H1 (cell line): ENCODE results near the gene SH3YL1. TPM values are rescaled to one million over a fixed set of nuclear protein-coding genes. Genes with fewer than 3 reads are reported as not detected.

Source experiments
- CTCF ChIA-PET: fragments of 300-600 bp; sonication (Branson Sonifier 250); formaldehyde crosslinking; loops from one replicate; lab custom pipeline; 2021; ENCODE audit not compliant: partially characterized antibody; lab: Charles Lee
- POLR2A ChIA-PET: fragments of 300-600 bp; sonication (Branson Sonifier 250); formaldehyde crosslinking; loops from one replicate; lab custom pipeline; 2021; ENCODE audit warnings: inconsistent platforms; ENCODE audit not compliant: partially characterized antibody; lab: Charles Lee
- DNase-seq, 2 experiments: peaks; one replicate each; pipeline versions ENCODE4 v3.0.0 to v3.0.0-alpha.2; 2010 to 2022; ENCODE audit warnings: low spot score in 2 of 2, low read depth in 1 of 2, mixed read lengths in 1 of 2
- FAIRE-seq: peaks from 2 replicates; lab custom pipeline; 2011; peaks lifted over from hg19 to GRCh38; lab: Jason Lieb, UNC
- H2AFZ ChIP-seq: 2 replicates; pipeline ENCODE4 v1.8.1; 2012; ENCODE audit warnings: low read length, inconsistent platforms
- H2AK5ac ChIP-seq: 2 replicates; pipeline ENCODE4 v1.6.1; 2013; ENCODE audit warnings: low read depth, low read length
- H2BK120ac ChIP-seq: replicated peaks from 2 replicates; pipeline ENCODE3; 2013; ENCODE audit warnings: low read depth, low read length, inconsistent platforms
- H2BK12ac ChIP-seq: 2 replicates; pipeline ENCODE4 v1.6.1; 2013; ENCODE audit warnings: low read depth, low read length
- H2BK15ac ChIP-seq: 2 replicates; pipeline ENCODE4 v1.6.1; 2013; ENCODE audit warnings: low read length
- H2BK20ac ChIP-seq: 2 replicates; pipeline ENCODE4 v1.6.1; 2013; ENCODE audit warnings: low read length
- H2BK5ac ChIP-seq: 2 replicates; pipeline ENCODE4 v1.6.1; 2013; ENCODE audit warnings: low read depth, low read length
- H3K14ac ChIP-seq: 2 replicates; pipeline ENCODE4 v1.6.1; 2013; ENCODE audit warnings: inconsistent platforms; ENCODE audit not compliant: insufficient read length
- H3K18ac ChIP-seq: 2 replicates; pipeline ENCODE4 v1.6.1; 2013; ENCODE audit warnings: low read length; ENCODE audit errors: extremely low read depth
- H3K23ac ChIP-seq: 2 replicates; pipeline ENCODE4 v1.6.1; 2013; ENCODE audit warnings: inconsistent platforms; ENCODE audit not compliant: insufficient read length
- H3K23me2 ChIP-seq: 2 replicates; pipeline ENCODE4 v1.6.1; 2013; ENCODE audit warnings: low read depth, low read length
- H3K27ac ChIP-seq: 2 replicates; pipeline ENCODE4 v1.6.1; 2011; ENCODE audit warnings: low read depth, low read length, inconsistent platforms
- H3K27me3 ChIP-seq, 4 experiments: replicated peaks in 1 of 4; 1 replicate in 1 of 4; 2 replicates in 3 of 4; pipeline versions ENCODE4 v1.6.1 to v1.8.1; 2011 to 2013; ENCODE audit warnings: low read length in 3 of 4, mild to moderate bottlenecking in 3 of 4, inconsistent platforms in 2 of 4, mixed read lengths in 2 of 4, moderate library complexity in 1 of 4; ENCODE audit not compliant: control insufficient read depth in 3 of 4, insufficient read depth in 3 of 4; ENCODE audit errors: extremely low read depth in 1 of 4
- H3K36me3 ChIP-seq, 4 experiments: 2 replicates each; pipeline versions ENCODE4 v1.6.1 to v1.8.1; 2011 to 2013; ENCODE audit warnings: mild to moderate bottlenecking in 4 of 4, low read length in 3 of 4, moderate library complexity in 2 of 4, control low read depth in 1 of 4, inconsistent platforms in 1 of 4; ENCODE audit not compliant: insufficient read depth in 4 of 4, control insufficient read depth in 2 of 4
- H3K4ac ChIP-seq: replicated peaks from 2 replicates; pipeline ENCODE3; 2013; ENCODE audit warnings: low read length, low read depth, mixed read lengths, inconsistent platforms; ENCODE audit not compliant: insufficient read length
- H3K4me1 ChIP-seq, 4 experiments: replicated peaks in 1 of 4; 1 replicate in 1 of 4; 2 replicates in 3 of 4; pipeline versions ENCODE4 v1.6.1 to v1.8.1; 2011 to 2013; ENCODE audit warnings: low read length in 3 of 4, inconsistent platforms in 2 of 4, mixed read lengths in 1 of 4; ENCODE audit not compliant: insufficient read depth in 4 of 4, control insufficient read depth in 3 of 4
- H3K4me2 ChIP-seq, 2 experiments: 2 replicates each; pipeline versions ENCODE4 v1.6.1 to v1.8.1; 2011 to 2013; ENCODE audit warnings: low read depth in 2 of 2, low read length in 2 of 2, control low read depth in 1 of 2, inconsistent platforms in 1 of 2, mild to moderate bottlenecking in 1 of 2; ENCODE audit not compliant: insufficient read depth in 1 of 2
- H3K4me3 ChIP-seq, 4 experiments: fragments of 200-600, 300-600 bp in 1 of 4; sonication (generic), shearing (Covaris generic), sonication (Bioruptor Twin) in 1 of 4; 2 replicates each; pipeline versions ENCODE4 v1.5.1 to v1.8.1; 2011 to 2016; ENCODE audit warnings: low read length in 4 of 4, low read depth in 3 of 4, control low read depth in 2 of 4, inconsistent platforms in 2 of 4, mild to moderate bottlenecking in 2 of 4, mixed read lengths in 1 of 4, moderate library complexity in 1 of 4; ENCODE audit not compliant: insufficient read depth in 2 of 4; ENCODE audit errors: extremely low read depth in 1 of 4
- H3K56ac ChIP-seq: replicated peaks from 2 replicates; pipeline ENCODE3; 2013; ENCODE audit warnings: low read depth, mild to moderate bottlenecking, mixed read lengths, low read length, inconsistent platforms; ENCODE audit not compliant: insufficient read length
- H3K79me1 ChIP-seq: 2 replicates; pipeline ENCODE4 v1.6.1; 2013; ENCODE audit warnings: low read depth, low read length, control low read depth
- H3K79me2 ChIP-seq, 2 experiments: 2 replicates each; pipeline versions ENCODE4 v1.6.1 to v1.8.1; 2012 to 2013; ENCODE audit warnings: low read length in 2 of 2, mild to moderate bottlenecking in 2 of 2, inconsistent platforms in 1 of 2; ENCODE audit not compliant: insufficient read depth in 2 of 2, control insufficient read depth in 1 of 2
- H3K9ac ChIP-seq, 4 experiments: replicated peaks in 1 of 4; 1 replicate in 1 of 4; 2 replicates in 3 of 4; pipeline versions ENCODE4 v1.6.1 to v1.8.1; 2011 to 2013; ENCODE audit warnings: low read depth in 3 of 4, low read length in 3 of 4, control low read depth in 2 of 4, mild to moderate bottlenecking in 2 of 4, moderate library complexity in 2 of 4, inconsistent platforms in 1 of 4; ENCODE audit errors: extremely low read depth in 1 of 4
- H3K9me3 ChIP-seq, 2 experiments: 2 replicates each; pipeline versions ENCODE4 v1.6.1 to v1.8.1; 2012 to 2013; ENCODE audit warnings: mild to moderate bottlenecking in 2 of 2, moderate library complexity in 2 of 2, control low read depth in 1 of 2, inconsistent platforms in 1 of 2, low read depth in 1 of 2, low read length in 1 of 2, mixed read lengths in 1 of 2; ENCODE audit not compliant: insufficient read depth in 2 of 2
- H4K20me1 ChIP-seq, 2 experiments: replicated peaks in 1 of 2; 2 replicates each; pipeline versions ENCODE3 to v1.8.1; 2011 to 2013; ENCODE audit warnings: inconsistent platforms in 2 of 2, low read length in 2 of 2, mild to moderate bottlenecking in 1 of 2; ENCODE audit not compliant: insufficient read depth in 2 of 2, control insufficient read depth in 1 of 2
- H4K5ac ChIP-seq: 2 replicates; pipeline ENCODE4 v1.6.1; 2013; ENCODE audit warnings: low read length, low read depth, mixed read lengths, inconsistent platforms; ENCODE audit not compliant: insufficient read length
- H4K8ac ChIP-seq: 2 replicates; pipeline ENCODE4 v1.8.0; 2013; ENCODE audit warnings: mild to moderate bottlenecking, moderate library complexity, low read length, inconsistent platforms; ENCODE audit not compliant: insufficient read depth; ENCODE audit errors: extremely low read depth
- H4K91ac ChIP-seq: replicated peaks from 2 replicates; pipeline ENCODE3; 2013; ENCODE audit warnings: low read length, mixed read lengths, inconsistent platforms; ENCODE audit not compliant: insufficient read length
- CEBPB ChIP-seq: IDR thresholded peaks from 2 replicates; pipeline ENCODE4 v1.6.1; 2012; ENCODE audit warnings: low read depth, low read length
- CREB1 ChIP-seq: IDR thresholded peaks from 2 replicates; pipeline ENCODE4 v1.6.1; 2012; ENCODE audit warnings: inconsistent platforms
- JUN ChIP-seq: IDR thresholded peaks from 2 replicates; pipeline ENCODE4 v1.6.1; 2011; ENCODE audit warnings: low read depth, mild to moderate bottlenecking, improper control_type of control experiment, low read length
- POLR2AphosphoS5 ChIP-seq: IDR thresholded peaks from 2 replicates; pipeline ENCODE4 v1.6.1; 2011; ENCODE audit warnings: low read depth, low read length
- SIRT6 ChIP-seq: IDR thresholded peaks from one replicate; pipeline ENCODE4 v1.7.1; 2012; ENCODE audit warnings: low read length, inconsistent platforms
- SP1 ChIP-seq: IDR thresholded peaks from 2 replicates; pipeline ENCODE4 v1.6.1; 2011; ENCODE audit warnings: low read depth, low read length
- SP2 ChIP-seq: IDR thresholded peaks from 2 replicates; pipeline ENCODE4 v1.6.1; 2012; ENCODE audit warnings: mild to moderate bottlenecking, low read length, inconsistent platforms
- YY1 ChIP-seq: IDR thresholded peaks from 2 replicates; pipeline ENCODE4 v1.6.1; 2011; ENCODE audit warnings: low read depth, mild to moderate bottlenecking, low read length
- ZNF274 ChIP-seq: IDR thresholded peaks from 2 replicates; pipeline ENCODE4 v1.7.0; 2012; ENCODE audit warnings: low read length, borderline replicate concordance; ENCODE audit errors: extremely low read depth
- polyA plus RNA-seq, 7 experiments: library from polyadenylated mRNA; depleted of rRNA in 3 of 7; stranded (reverse) in 5 of 7; unstranded in 2 of 7; fragments of >200 nt in 5 of 7; fragments of 200-250 nt in 2 of 7; gene quantifications; 1 replicate in 5 of 7; 2 replicates in 1 of 7; 4 replicates in 1 of 7; pipeline versions ENCODE4 v1.2.1 to v1.2.3, GENCODE V29; 2011 to 2013; ENCODE audit warnings: missing spikeins in 2 of 7, mixed read lengths in 2 of 7
- total RNA-seq: library from RNA; stranded (reverse); fragmentation: NEBNext Ultra II Directional; extraction: Animal tissue kit (Norgen Biotek cat#: 25700); gene quantifications from 2 replicates; pipeline ENCODE4 v1.2.1, GENCODE V29; 2021

The SH3YL1 gene
- total and polyA plus RNA-seq, 2 of the 8 experiments (the other 6 are each of a cell fraction or from before 2014, with no cell fraction given): 13.6 to 37.2 TPM

- ChIA-PET POLR2A (no interaction called here), CTCF (interaction anchor here (1.0 kb wide), 1 partner anchor 62 kb away, joined by 3 read pairs; no protein-coding TSS in a partner anchor)
- Histone ChIP-seq H3K4me1 (no peaks in the 10 kb centered on the region), H3K56ac (no peak overlapping the region), H2AFZ (no peak overlapping the region), H2BK5ac (no peak overlapping the region), H3K14ac (no peak overlapping the region), H2BK20ac (no peak overlapping the region), H3K27ac (no peak overlapping the region), H2BK15ac (no peak overlapping the region), H3K79me1 (no peaks in the 10 kb centered on the region), H4K8ac (no peak overlapping the region), H3K4me2 (no peak overlapping the region), H2AK5ac (no peak overlapping the region), H3K23me2 (no peaks in the 10 kb centered on the region), H3K4me3 (no peak overlapping the region), H3K4ac (no peak overlapping the region), H4K91ac (no peak overlapping the region), H4K5ac (no peak overlapping the region), H3K9me3 (peaks cover 48 to 59% of the 10 kb centered on the region in 2 experiments), H3K18ac (no peak overlapping the region), H2BK12ac (no peak overlapping the region), H3K23ac (no peak overlapping the region), H4K20me1 (no peaks in the 10 kb centered on the region), H3K36me3 (no peaks in the 10 kb centered on the region; a peak in 2 of 8 replicates), H3K79me2 (no peaks in the 10 kb centered on the region), H3K9ac (no peak overlapping the region), H2BK120ac (no peak overlapping the region), H3K27me3 (no peaks in the 10 kb centered on the region)
- FAIRE-seq (no peak), DNase-seq (no peak)
- no peak for TF ChIP-seq CEBPB
- no peak for TF ChIP-seq SIRT6
- no peak for TF ChIP-seq CREB1
- TF ChIP-seq POLR2AphosphoS5: no peak
- TF ChIP-seq YY1: no peak
- no peak for TF ChIP-seq SP2
- TF ChIP-seq SP1: no peak
- TF ChIP-seq JUN: no peak
- no peak for TF ChIP-seq ZNF274
Observed at GRCh38 chr2:184695-185094, 79.1 kb downstream of the SH3YL1 start.
